ENCODE data around the gene MSMP.

The MSMP gene

GRCh38 chr9:35771534-35771933 is 17.5 kb upstream of the MSMP start:
- no peak for DNase-seq (ENCODE audit: low read depth)

- no peak for DNase-seq (ENCODE audit: low read depth)
These were observed 17.0 kb upstream of the MSMP start for GRCh38 chr9:35771075-35771433.

GRCh38 chr9:35769763-35770162 is 15.7 kb upstream of the MSMP start:
- DNase-seq (ENCODE audit: low read depth) = no peak

- DNase-seq (ENCODE audit: low read depth) = no peak
These were observed 13.4 kb upstream of the MSMP start for GRCh38 chr9:35767458-35767857.

GRCh38 chr9:35766997-35767396 is 12.9 kb upstream of the MSMP start:
- DNase-seq (ENCODE audit: low read depth) = no peak

GRCh38 chr9:35763803-35764202 is 9.7 kb upstream of the MSMP start:
- DNase-seq (ENCODE audit: low read depth) = no peak

GRCh38 chr9:35763181-35763580 is 9.1 kb upstream of the MSMP start:
- DNase-seq (ENCODE audit: low read depth) = no peak

GRCh38 chr9:35760651-35761050 is 6.6 kb upstream of the MSMP start:
- DNase-seq (ENCODE audit: low read depth) = no peak

GRCh38 chr9:35759795-35760194 is 5.7 kb upstream of the MSMP start:
- no peak for DNase-seq (ENCODE audit: low read depth)

- DNase-seq (ENCODE audit: low read depth) = no peak
These were observed 4.5 kb upstream of the MSMP start for GRCh38 chr9:35758475-35759050.

- no peak for DNase-seq (ENCODE audit: low read depth)
These were observed 3.8 kb upstream of the MSMP start for GRCh38 chr9:35757892-35758275.

GRCh38 chr9:35757226-35757891 is 3.3 kb upstream of the MSMP start:
- peak; percentile 7 for DNase-seq (ENCODE audit: low read depth)

- peak; percentile 75 for DNase-seq (ENCODE audit: low read depth)
These were observed 2.5 kb upstream of the MSMP start for GRCh38 chr9:35756275-35757225.

- DNase-seq (ENCODE audit: low read depth) = no peak
These were observed 995 bp upstream of the MSMP start for GRCh38 chr9:35755071-35755470.

GRCh38 chr9:35753466-35753865 is 610 bp downstream of the MSMP start:
- DNase-seq (ENCODE audit: low read depth) = no peak

- DNase-seq (ENCODE audit: low read depth) = no peak
These were observed 3.9 kb downstream of the MSMP start for GRCh38 chr9:35750256-35750531.

GRCh38 chr9:35749515-35750255 is 4.4 kb downstream of the MSMP start:
- peak; percentile 32 for DNase-seq (ENCODE audit: low read depth)

GRCh38 chr9:35748858-35749514 is 5.1 kb downstream of the MSMP start, which contains the start of the genes GBA2 and RGP1:
GBA2 (minus strand) TSS chr9:35749228; CDS start chr9:35748704, 524 bp downstream.
RGP1 (plus strand) TSS chr9:35749287; CDS start chr9:35749756, 469 bp downstream.
- DNase-seq (ENCODE audit: low read depth) = peak; percentile 56

- no peak for DNase-seq (ENCODE audit: low read depth)
These were observed 5.7 kb downstream of the MSMP start for GRCh38 chr9:35748242-35748857.

- DNase-seq (ENCODE audit: low read depth) = no peak
These were observed 7.5 kb downstream of the MSMP start for GRCh38 chr9:35746583-35746982.

- DNase-seq (ENCODE audit: low read depth) = no peak
These were observed 8.5 kb downstream of the MSMP start for GRCh38 chr9:35745569-35745968.
